K562 (cell line): Measurements from ENCODE around the gene MINK1. TPM values are rescaled to one million over a fixed set of nuclear protein-coding genes. Genes with fewer than 3 reads are reported as not detected.
A peak's percentile ranks its signal among the peaks of the same experiment; 100 is the strongest.

Experiments used
- ARNT ChIP-seq, 2 experiments: fragments of 450-650 bp; IDR thresholded peaks; 2 replicates each; pipeline ENCODE4 v1.6.1; 2016; ENCODE audit warnings: mild to moderate bottlenecking in 1 of 2
- CBFA2T2 ChIP-seq: fragments of 450-650 bp; conservative IDR thresholded peaks from 2 replicates; pipeline ENCODE4 v1.6.1; 2017; ENCODE audit warnings: mild to moderate bottlenecking
- CEBPB ChIP-seq: fragments of 450-650 bp; IDR thresholded peaks from 2 replicates; pipeline ENCODE4 v1.6.1; 2016; ENCODE audit warnings: missing genetic modification characterization, missing compliant biosample characterization
- EHMT2 ChIP-seq: fragments of 450-650 bp; IDR thresholded peaks from 2 replicates; pipeline ENCODE4 v1.6.1; 2018; ENCODE audit warnings: antibody characterized with exemption
- EP400 ChIP-seq: fragments of 450-650 bp; IDR thresholded peaks from 2 replicates; pipeline ENCODE4 v1.6.1; 2017; ENCODE audit warnings: antibody characterized with exemption, mild to moderate bottlenecking, moderate library complexity
- ESRRB ChIP-seq: fragments of 250-450 bp; sonication (Bioruptor Pico); IDR thresholded peaks from 2 replicates; pipeline ENCODE4 v1.5.0; 2020; ENCODE audit warnings: mild to moderate bottlenecking, moderate library complexity, borderline replicate concordance
- EZH2 ChIP-seq: IDR thresholded peaks from 2 replicates; pipeline ENCODE4 v1.6.1; 2012; ENCODE audit warnings: low read depth, mild to moderate bottlenecking, inconsistent platforms, low read length, borderline replicate concordance
- FOXJ2 ChIP-seq: fragments of 200-800 bp; sonication (Bioruptor generic); IDR thresholded peaks from 2 replicates; pipeline ENCODE4 v1.6.1; 2016; ENCODE audit warnings: missing genetic modification characterization, missing compliant biosample characterization
- FUS ChIP-seq: fragments of 200-400 bp; formaldehyde crosslinking; optimal IDR thresholded peaks from 2 replicates; pipeline ENCODE3; 2017; ENCODE audit warnings: low read depth, low read length
- HDAC1 ChIP-seq, 2 experiments: fragments of 450-650 bp; IDR thresholded peaks; 2 replicates each; pipeline ENCODE4 v1.6.1; 2016 to 2017; ENCODE audit warnings: inconsistent platforms in 1 of 2, mild to moderate bottlenecking in 1 of 2, moderate library complexity in 1 of 2
- HLTF ChIP-seq: fragments of 450-650 bp; IDR thresholded peaks from 2 replicates; pipeline ENCODE4 v1.6.1; 2016
- MEF2D ChIP-seq: conservative IDR thresholded peaks from 2 replicates; pipeline ENCODE4 v1.6.1; 2016; ENCODE audit warnings: low read depth, missing genetic modification characterization, missing compliant biosample characterization
- MYNN ChIP-seq, 2 experiments: sonication (generic); formaldehyde crosslinking in 1 of 2; IDR thresholded peaks; 2 replicates each; pipeline versions ENCODE4 v1.5.0 to v1.6.1; 2016 to 2020; ENCODE audit warnings: antibody characterized with exemption in 1 of 2, missing genetic modification reagents in 1 of 2
- PHF21A ChIP-seq: fragments of 450-650 bp; IDR thresholded peaks from 2 replicates; pipeline ENCODE4 v1.6.1; 2017; ENCODE audit warnings: low read depth, borderline replicate concordance
- POLR2G ChIP-seq: fragments of 200-400 bp; formaldehyde crosslinking; IDR thresholded peaks from 2 replicates; pipeline ENCODE4 v1.6.1; 2017; ENCODE audit warnings: low read depth, mild to moderate bottlenecking, antibody characterized with exemption, low read length, moderate library complexity
- PPARD ChIP-seq: fragments of 250-450 bp; sonication (Bioruptor Pico); IDR thresholded peaks from 2 replicates; pipeline ENCODE4 v1.8.0; 2022; ENCODE audit warnings: inconsistent platforms, mild to moderate bottlenecking, moderate library complexity
- SMAD2 ChIP-seq: fragments of 150-350 bp; IDR thresholded peaks from 2 replicates; pipeline ENCODE4 v1.6.1; 2014; ENCODE audit warnings: low read depth, mild to moderate bottlenecking, low read length
- SRSF3 ChIP-seq: fragments of 200-400 bp; formaldehyde crosslinking; IDR thresholded peaks from 2 replicates; pipeline ENCODE4 v1.6.1; 2016; ENCODE audit warnings: mild to moderate bottlenecking, low read length, moderate library complexity; ENCODE audit not compliant: insufficient read depth
- SRSF7 ChIP-seq: fragments of 200-400 bp; formaldehyde crosslinking; optimal IDR thresholded peaks from 2 replicates; pipeline ENCODE3; 2017; ENCODE audit warnings: mild to moderate bottlenecking, low read depth, low read length
- TCF3 ChIP-seq: sonication (generic); formaldehyde crosslinking; IDR thresholded peaks from 2 replicates; pipeline ENCODE4 v1.4.0; 2020; ENCODE audit warnings: mild to moderate bottlenecking, missing genetic modification reagents
- TCF7L2 ChIP-seq: fragments of 150-350 bp; IDR thresholded peaks from 2 replicates; pipeline ENCODE4 v1.6.1; 2016; ENCODE audit warnings: low read depth, mild to moderate bottlenecking, low read length, moderate library complexity
- TCFL5 ChIP-seq: fragments of 250-450 bp; sonication (Bioruptor Pico); conservative IDR thresholded peaks from 2 replicates; pipeline ENCODE4 v1.6.1; 2021; ENCODE audit warnings: mild to moderate bottlenecking, moderate library complexity, matching md5 sums
- ZBED1 ChIP-seq: IDR thresholded peaks from 2 replicates; pipeline ENCODE4 v1.6.1; 2014
- ZNF324 ChIP-seq: fragments of 250-450 bp; sonication (Bioruptor Pico); IDR thresholded peaks from 2 replicates; pipeline ENCODE4 v1.4.0; 2020; ENCODE audit warnings: mild to moderate bottlenecking
- ZNF347 ChIP-seq: fragments of 450-650 bp; formaldehyde crosslinking; IDR thresholded peaks from 2 replicates; pipeline ENCODE4 v1.4.0; 2020; ENCODE audit warnings: low read depth, mild to moderate bottlenecking, moderate library complexity
- ZNF695 ChIP-seq: fragments of 450-650 bp; formaldehyde crosslinking; IDR thresholded peaks from 2 replicates; pipeline ENCODE4 v1.4.0; 2020; ENCODE audit warnings: mild to moderate bottlenecking, moderate library complexity
- polyA plus RNA-seq, 8 experiments: library from polyadenylated mRNA; depleted of rRNA in 4 of 8; stranded (reverse) in 5 of 8; unstranded in 3 of 8; fragments of >200 nt; fragmentation: Nextera tagmentation in 2 of 8; fragmentation: Illumina TruSeq in 1 of 8; extraction: Ambion mirVana in 2 of 8; extraction: Trizol in 1 of 8; gene quantifications; 2 replicates each; pipeline versions ENCODE4 v1.2.1 to v1.2.3, GENCODE V29; 2011 to 2014; ENCODE audit warnings: inconsistent platforms in 1 of 8, missing spikeins in 1 of 8
- total RNA-seq, 7 experiments: library from RNA; depleted of rRNA in 6 of 7; stranded (reverse); fragments of >200 nt in 6 of 7; fragmentation: Illumina TruSeq in 2 of 7; extraction: Trizol in 2 of 7; gene quantifications; 2 replicates each; pipeline versions ENCODE4 v1.2.1 to v1.2.3, GENCODE V29; 2011 to 2021; ENCODE audit warnings: low replicate concordance in 1 of 7
- TF ChIP-seq, protein P1 (sequence below): IDR thresholded peaks from 2 replicates; pipeline ENCODE4 v1.6.1; 2014; ENCODE audit warnings: antibody characterized with exemption
- TF ChIP-seq, protein P2 (sequence below): sonication (generic); formaldehyde crosslinking; IDR thresholded peaks from 2 replicates; pipeline ENCODE4 v1.8.0; 2022; ENCODE audit warnings: mild to moderate bottlenecking, missing genetic modification reagents
- TF ChIP-seq, protein P3 (sequence below): fragments of 450-650 bp; IDR thresholded peaks from 2 replicates; pipeline ENCODE4 v1.7.0; 2016; ENCODE audit warnings: borderline replicate concordance

The MINK1 gene
- total and polyA plus RNA-seq, 9 of the 15 experiments (the other 6 are each of a cell fraction or from before 2014, with no cell fraction given) = 0.11 to 54.2 (median 14.9) TPM

DNA sequence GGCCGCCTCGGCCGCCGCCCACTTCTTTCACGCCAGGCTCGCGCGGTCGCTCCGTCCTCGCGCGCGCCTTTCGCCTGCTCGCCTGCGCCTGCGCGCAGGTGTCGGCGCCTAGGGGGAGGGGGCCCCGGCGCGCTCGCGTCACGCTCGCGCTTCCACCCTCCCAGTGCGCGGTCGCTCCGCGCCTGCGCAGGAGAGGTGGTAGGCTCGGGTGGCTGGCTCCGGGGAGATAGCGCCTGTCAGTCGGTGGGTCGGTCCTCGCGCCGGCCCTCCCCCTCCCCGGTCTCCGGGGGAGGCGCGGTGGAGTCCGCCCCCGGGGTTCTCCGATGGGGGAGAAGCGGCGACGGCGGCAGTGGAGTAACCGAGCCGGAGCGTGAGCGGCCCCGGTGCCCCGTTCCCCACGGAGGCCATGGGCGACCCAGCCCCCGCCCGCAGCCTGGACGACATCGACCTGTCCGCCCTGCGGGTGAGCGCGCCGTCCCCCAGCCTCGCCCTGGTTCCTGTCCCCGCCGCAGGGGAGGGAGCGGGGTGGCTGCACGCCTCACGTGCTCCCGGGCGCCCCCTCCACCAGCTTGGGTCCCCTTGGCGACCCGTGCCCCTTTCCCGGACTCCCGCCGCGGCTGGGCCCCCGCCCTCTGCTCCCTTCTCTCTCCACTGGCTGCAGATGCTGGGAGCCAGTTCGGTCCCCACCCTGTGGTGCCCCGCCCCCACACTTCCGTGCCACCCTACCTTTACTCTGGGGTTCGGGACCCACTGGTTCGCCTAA lies at the start of gene MINK1 (continued):
- TF ChIP-seq CEBPB = no peak
- TF ChIP-seq ZNF695 = no peak
- TF ChIP-seq FOXJ2 = no peak
- TF ChIP-seq MYNN (IDR thresholded peaks at IDR 0.05) = no peak
- no peak for TF ChIP-seq MYNN (CRISPR knock-in tag; IDR thresholded peaks at IDR 0.05)
- TF ChIP-seq TCF7L2 = no peak
- TF ChIP-seq ESRRB (CRISPR knock-in tag) = no peak
- TF ChIP-seq, protein P1, sequence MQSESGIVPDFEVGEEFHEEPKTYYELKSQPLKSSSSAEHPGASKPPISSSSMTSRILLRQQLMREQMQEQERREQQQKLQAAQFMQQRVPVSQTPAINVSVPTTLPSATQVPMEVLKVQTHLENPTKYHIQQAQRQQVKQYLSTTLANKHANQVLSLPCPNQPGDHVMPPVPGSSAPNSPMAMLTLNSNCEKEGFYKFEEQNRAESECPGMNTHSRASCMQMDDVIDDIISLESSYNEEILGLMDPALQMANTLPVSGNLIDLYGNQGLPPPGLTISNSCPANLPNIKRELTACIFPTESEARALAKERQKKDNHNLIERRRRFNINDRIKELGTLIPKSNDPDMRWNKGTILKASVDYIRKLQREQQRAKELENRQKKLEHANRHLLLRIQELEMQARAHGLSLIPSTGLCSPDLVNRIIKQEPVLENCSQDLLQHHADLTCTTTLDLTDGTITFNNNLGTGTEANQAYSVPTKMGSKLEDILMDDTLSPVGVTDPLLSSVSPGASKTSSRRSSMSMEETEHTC = no peak
- TF ChIP-seq ZBED1 = no peak
- TF ChIP-seq HLTF = no peak
- no peak for TF ChIP-seq ZNF324
- TF ChIP-seq TCFL5 = no peak
- no peak for TF ChIP-seq EHMT2
- peak; percentile 78 for TF ChIP-seq POLR2G
- TF ChIP-seq, protein P2, sequence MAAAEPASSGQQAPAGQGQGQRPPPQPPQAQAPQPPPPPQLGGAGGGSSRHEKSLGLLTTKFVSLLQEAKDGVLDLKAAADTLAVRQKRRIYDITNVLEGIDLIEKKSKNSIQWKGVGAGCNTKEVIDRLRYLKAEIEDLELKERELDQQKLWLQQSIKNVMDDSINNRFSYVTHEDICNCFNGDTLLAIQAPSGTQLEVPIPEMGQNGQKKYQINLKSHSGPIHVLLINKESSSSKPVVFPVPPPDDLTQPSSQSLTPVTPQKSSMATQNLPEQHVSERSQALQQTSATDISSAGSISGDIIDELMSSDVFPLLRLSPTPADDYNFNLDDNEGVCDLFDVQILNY (CRISPR knock-in tag) = no peak
- TF ChIP-seq TCF3 (CRISPR knock-in tag) = no peak
- peak; percentile 31; the same call in 1 of the 2 replicates for TF ChIP-seq EP400
- no peak for TF ChIP-seq CBFA2T2
- no peak for TF ChIP-seq SRSF7
- TF ChIP-seq MEF2D (tag) = no peak
- no peak for TF ChIP-seq SMAD2
- TF ChIP-seq, protein P3, sequence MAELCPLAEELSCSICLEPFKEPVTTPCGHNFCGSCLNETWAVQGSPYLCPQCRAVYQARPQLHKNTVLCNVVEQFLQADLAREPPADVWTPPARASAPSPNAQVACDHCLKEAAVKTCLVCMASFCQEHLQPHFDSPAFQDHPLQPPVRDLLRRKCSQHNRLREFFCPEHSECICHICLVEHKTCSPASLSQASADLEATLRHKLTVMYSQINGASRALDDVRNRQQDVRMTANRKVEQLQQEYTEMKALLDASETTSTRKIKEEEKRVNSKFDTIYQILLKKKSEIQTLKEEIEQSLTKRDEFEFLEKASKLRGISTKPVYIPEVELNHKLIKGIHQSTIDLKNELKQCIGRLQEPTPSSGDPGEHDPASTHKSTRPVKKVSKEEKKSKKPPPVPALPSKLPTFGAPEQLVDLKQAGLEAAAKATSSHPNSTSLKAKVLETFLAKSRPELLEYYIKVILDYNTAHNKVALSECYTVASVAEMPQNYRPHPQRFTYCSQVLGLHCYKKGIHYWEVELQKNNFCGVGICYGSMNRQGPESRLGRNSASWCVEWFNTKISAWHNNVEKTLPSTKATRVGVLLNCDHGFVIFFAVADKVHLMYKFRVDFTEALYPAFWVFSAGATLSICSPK = no peak
- TF ChIP-seq ARNT (IDR thresholded peaks at IDR 0.05) = no peak
- TF ChIP-seq SRSF3 = no peak
- peak in 1 of 2 experiments; percentile 52; a peak in 2 of 4 replicates for TF ChIP-seq HDAC1 (IDR thresholded peaks at IDR 0.05)
- TF ChIP-seq EZH2 = no peak
- no peak for TF ChIP-seq ZNF347
- no peak for TF ChIP-seq FUS
- no peak for TF ChIP-seq PHF21A
- TF ChIP-seq PPARD = no peak
